ENCODE measurements around the gene IRX6.

Gene IRX6

DNA sequence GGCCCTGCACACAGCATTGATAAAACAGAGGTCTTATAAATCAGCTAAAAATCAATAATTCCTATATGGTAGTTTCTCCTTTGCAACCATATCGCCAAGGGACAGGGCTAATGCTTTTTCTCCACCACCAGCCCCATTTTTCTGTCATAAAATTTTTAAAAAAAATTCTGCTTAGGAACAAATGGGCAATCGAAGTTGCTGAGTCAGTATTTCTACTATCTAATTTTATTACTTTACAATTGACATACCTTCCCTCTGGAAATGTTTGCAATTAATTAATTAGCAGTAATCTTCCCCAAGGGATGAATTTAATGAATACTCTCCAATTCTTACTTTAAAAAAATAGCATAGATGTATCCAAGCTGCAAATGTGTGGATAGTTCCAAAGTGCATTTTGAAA, 1.7 kb upstream of the IRX6 start:
- in situ Hi-C loops (cut with HindIII; ENCODE audit: low sequenced_read_pairs): no loop called here

DNA sequence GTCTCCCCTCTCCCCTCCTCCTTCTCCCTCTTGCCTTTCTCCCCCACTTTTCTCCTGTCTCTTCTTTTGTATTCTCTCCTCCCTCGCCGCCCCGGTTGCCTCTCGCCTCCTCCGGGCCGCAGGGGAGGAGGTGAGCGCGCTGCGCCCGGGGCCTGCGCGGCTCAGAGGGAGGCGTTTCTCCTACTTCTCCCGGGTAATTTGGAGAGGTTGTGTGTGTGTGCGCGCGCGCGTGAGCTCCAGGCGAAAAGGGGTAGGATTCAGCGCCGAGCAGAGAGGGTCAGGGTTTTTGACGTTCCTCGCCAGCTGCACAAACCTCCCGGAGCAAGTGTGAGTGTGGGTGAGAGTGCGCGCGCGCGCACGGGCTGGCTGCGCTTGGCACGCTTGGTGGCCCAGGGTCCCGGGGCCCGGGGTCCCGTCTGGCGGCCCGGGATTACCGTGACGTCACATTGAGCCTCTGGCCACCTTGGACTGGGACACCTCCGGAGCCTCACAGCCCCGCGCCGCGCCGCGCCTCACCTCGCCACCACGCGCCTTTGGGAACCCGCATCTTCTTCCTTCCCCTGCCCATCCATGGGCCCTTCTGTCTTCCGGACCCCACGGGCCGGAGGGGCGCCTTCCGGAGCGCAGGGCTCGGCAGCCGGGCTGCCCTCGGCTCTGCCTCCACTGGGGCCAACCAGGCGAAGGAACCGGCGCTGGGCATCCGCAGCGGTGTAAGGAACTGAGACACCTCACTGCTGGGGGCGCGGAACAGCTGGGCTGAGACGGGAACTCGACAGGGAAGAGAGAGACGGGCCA, 479 bp downstream of the IRX6 start:
- in situ Hi-C loops (cut with HindIII; ENCODE audit: low sequenced_read_pairs): no loop called here

DNA sequence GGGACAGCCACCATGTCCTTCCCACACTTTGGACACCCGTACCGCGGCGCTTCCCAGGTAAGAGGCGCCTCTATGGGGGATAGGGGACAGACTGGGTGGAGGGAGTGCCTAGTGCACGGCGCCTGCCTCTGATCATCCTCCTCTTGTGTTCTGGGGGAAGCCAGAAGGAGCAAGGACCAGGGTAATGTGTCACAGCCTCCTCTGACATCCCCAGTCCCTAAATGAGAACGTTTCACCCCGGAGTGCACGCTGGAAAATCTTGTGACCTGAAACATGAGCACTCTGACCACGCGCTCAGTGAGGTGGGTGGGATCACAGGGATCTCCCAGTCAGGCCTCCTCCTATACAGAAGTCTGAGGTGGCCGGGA, 1.1 kb downstream of the IRX6 start:
- in situ Hi-C loops (cut with HindIII; ENCODE audit: low sequenced_read_pairs): no loop called here

DNA sequence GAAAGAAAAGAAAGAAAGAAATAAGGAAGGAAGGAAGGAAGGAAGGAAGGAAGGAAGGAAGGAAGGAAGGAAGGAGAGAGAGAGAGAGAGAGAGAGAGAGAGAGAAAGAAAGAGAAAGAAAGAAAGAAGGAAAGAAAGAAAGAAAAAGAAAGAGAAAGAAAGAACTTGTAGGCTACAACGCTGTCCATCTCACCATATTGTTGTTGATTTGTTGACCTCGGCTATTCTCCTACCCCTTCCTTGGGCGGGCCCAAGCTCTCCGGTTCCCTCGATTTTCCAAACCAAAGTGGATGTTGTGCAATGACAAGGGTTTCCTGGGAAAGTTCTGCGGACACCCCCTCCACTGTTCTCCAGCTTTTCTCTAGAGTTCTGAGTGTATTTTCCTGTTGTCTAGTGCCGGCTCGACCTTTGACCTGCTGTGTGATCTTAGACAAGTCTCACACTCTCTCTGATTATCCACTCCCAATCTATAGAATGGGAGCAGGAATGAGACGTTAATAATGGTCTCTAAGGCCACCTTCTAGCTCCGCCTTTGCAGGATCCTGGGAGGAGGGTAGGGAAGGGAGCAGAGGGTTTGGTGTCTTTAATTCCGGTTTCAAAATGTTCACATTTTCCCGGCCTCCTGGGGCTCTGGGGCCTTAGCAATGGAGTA, 1.6 kb downstream of the IRX6 start:
- in situ Hi-C loops (cut with HindIII; ENCODE audit: low sequenced_read_pairs): no loop called here

DNA sequence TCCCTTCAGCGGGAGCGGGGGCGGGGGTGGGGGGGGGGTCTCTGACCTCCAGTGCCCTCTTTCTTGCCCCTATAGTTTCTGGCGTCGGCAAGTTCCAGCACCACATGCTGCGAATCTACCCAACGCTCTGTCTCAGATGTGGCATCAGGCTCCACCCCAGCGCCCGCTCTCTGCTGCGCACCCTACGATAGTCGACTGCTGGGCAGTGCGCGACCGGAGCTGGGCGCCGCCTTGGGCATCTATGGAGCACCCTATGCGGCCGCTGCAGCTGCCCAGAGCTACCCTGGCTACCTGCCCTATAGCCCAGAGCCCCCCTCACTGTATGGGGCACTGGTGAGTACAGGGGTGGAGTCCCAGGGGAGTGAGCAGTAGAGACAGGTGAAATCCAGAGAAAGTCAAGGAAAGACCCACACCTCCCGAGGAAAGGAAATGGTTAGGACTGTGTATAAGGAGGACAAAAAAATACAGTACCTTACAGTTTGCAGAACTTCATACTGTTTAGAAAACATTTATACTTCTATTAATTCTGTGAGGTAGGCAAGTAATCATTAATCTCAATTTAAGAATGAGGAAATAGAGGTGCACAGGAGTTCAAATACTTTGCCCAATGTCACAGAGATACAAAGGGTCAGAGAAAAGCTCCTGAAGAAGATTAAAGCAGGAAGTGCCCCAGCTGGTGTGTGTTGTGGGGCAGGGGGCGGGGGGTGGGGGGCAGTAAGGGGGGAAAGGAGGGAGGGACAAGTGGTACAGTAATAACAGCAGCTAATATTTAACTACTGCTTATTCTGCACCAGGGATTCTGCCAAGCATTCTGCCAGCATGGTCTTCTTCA, 2.5 kb downstream of the IRX6 start:
- in situ Hi-C loops (cut with HindIII; ENCODE audit: low sequenced_read_pairs): no loop called here

DNA sequence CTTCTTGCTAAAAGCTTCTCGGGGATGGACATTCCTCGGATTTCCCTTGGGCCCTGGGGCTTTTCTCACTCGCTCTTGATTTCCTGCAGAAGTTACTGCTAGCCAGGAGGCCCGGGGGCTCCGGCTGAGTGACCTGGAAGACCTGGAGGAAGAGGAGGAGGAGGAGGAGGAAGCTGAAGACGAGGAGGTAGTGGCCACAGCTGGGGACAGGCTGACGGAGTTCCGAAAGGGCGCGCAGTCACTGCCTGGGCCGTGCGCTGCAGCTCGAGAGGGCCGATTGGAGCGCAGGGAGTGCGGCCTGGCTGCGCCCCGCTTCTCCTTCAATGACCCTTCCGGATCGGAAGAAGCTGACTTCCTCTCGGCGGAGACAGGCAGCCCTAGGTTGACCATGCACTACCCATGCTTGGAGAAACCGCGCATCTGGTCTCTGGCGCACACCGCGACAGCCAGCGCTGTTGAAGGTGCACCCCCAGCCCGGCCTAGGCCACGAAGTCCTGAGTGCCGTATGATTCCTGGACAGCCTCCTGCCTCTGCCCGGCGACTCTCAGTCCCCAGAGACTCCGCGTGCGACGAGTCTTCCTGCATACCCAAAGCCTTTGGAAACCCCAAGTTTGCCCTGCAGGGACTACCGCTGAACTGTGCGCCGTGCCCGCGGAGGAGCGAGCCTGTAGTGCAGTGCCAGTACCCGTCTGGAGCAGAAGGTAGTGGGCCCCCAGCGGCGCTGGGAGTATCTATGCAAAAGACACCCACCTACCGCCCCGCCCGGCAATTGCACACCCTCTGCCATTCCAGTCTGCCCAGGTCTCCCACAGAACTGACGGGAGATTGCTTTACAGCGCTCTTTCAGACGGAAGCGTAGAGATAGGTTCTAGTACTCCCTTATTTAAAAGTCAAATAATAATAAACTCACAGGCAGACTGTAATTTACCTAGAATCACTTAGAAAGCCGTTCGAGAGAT, 4.9 kb downstream of the IRX6 start:
- in situ Hi-C loops (cut with HindIII; ENCODE audit: low sequenced_read_pairs): no loop called here

DNA sequence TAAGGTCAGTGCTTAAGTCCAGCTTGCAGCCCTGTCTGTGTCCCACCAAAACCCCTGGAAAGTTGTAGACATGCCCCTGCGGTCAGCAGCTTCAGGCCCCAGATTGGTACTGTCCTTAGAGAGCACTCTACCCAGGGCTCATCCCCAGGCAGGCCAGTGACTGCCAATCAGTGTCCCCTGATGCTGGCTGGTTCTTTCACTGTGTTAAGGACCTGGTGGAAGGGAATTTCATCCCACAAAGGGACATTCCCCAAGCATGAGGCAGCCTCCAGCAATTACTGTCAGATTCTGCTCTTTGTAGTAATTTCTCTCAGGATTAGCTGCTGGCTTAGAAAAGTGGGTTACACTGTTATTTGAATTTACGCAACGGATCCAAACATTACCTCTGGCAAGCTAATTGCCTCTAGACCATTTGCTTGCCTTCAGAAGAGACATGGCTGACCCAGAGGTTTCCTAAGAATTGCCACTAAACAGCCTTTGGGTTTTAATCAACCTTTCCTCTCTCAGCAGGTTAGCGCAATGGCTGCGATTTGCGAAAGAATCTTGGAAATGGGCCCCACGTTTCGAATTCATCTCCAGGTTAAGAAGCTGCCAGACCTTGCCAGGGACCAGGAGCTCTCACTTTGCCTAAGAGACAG, 5.9 kb downstream of the IRX6 start:
- in situ Hi-C loops (cut with HindIII; ENCODE audit: low sequenced_read_pairs): no loop called here

DNA sequence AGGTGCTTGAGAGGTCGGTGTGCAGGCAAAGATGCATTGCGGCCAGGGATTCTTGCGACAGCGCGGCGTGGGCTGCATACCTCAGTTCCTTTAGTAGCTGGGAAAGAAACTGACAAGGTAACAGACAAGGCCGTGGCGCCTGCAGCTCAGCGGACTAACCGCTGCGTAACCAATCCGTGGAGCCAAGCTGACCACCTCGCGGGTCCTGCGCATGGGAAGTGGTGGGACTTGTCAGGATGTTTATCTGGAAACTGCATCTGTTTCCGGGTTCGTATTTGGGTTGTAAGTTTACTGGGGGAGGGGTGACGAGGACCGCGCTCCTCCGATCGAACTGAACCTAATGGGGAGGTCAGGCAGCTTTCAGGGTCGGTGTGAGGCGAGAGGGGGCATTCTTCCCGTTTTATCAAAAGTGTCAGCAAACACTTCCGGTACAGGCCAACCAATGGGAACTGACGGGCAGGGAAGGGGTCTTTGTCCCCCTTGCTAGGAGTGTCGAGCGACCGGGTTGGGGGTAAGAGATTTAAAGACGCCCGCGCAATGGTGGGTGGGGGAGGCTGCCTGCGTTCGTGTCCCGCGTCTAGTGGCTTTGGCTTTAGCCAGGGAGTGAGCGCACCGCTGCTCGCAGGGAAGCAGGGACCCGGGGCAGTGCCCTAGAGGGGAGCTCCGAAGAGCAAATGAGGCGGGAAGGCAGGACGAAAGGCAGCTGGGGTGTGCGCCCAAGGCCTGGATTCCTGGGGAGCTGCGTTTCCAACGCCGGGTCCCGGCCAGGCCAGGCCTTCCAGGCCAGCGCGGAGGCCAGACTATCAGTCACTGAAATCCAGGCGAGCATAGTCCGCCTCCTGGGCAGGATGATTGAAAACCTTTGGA, 7.0 kb downstream of the IRX6 start:
- in situ Hi-C loops (cut with HindIII; ENCODE audit: low sequenced_read_pairs): no loop called here

DNA sequence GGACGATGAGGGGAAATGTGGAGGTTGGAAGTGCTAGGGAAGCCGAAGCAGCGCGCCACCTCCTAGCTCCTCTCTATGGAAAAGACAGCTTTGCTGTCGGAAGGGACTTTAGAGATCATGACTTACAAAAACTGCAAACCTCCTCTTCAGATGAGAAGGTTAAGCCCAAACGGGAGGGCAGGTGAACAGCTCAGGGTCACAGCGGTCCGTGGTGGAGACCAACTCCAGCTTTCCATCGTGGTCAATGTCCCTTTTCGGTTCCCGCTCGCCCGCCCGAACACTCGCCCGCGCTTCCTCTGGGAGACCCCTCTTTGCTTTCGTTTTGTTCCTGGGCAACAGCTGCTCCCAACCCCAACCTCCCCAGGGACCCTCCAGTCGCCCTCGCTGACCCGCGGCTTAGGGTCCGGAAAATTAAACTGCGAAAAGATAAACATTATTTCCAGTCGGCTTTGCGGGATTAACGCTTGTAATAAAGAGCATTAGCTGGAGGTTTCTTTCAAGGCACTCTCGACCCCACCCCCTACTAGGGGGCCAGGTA, 7.7 kb downstream of the IRX6 start:
- in situ Hi-C loops (cut with HindIII; ENCODE audit: low sequenced_read_pairs): no loop called here

DNA sequence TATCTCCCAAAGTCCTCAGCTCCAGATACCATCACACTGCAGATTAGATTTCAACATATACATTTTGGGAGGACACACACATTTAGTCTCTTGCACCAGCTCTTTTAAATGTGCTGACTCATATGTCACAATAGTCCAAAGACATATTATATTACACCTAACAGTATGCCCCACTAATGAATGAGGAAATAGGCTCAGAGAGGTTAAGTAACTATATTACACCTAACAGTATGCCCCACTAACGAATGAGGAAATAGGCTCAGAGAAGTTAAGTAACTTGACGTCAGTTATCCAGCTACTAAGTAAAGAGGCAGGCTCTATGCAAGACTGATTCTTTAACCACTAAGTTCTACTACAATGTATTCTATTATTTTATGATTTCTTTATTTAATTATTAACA, 9.7 kb downstream of the IRX6 start:
- in situ Hi-C loops (cut with HindIII; ENCODE audit: low sequenced_read_pairs): no loop called here

DNA sequence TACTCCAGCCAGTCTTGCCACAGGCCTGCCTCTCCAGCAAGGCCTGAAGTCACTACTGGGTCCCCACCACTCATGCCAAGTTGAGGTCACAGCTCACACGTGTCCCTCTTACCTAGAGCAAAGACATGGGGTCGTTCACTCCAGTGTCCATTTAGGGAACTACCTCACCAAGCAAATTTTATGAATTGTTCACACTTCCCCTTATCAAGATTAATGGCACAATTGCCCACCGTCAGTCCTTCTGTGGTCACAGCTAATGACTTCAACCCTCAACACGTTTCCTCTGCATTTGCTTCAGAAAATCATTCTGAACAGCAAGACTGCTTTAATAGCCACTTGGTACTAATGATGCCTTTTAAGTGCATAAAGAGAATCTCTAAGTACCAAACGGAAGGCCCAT, 14.6 kb downstream of the IRX6 start:
- in situ Hi-C loops (cut with HindIII; ENCODE audit: low sequenced_read_pairs): no loop called here

DNA sequence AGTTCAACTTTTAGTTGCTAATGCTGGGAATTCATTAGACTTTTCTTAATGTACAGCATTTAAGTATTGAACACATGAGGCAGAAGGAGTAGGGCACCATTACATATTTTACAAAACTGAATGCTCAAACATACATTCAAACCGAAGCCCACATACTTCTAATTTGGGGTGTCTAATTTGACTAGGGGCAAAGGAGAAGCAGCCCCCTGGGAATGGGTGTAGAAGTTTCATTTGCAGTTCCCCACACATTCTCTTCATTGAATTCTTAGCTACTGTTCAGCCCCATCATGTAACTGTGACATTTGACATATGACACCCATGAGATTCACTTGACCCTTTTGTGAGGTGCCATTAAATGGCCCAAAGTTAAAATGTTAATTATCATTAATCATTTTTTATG, 16.4 kb downstream of the IRX6 start:
- in situ Hi-C loops (cut with HindIII; ENCODE audit: low sequenced_read_pairs): no loop called here

DNA sequence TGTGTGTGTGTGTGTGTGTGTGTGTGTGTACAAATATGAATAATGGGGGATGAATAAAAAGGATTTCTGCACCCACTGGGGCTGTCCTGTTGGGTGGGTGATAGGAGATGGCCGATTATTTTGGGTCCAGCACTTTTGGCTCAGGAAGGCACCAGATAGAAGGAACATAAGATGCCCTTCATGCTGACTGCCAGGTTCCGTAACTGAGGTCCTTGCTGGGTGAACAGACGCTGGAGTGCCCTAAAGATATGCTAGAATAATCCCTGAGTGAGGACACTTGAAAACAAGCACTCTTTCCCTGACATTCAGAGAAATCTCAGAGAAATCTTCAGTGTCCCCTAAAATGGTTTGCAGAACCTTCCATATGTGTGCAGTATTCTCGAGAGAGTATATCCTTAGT, 17.7 kb downstream of the IRX6 start:
- in situ Hi-C loops (cut with HindIII; ENCODE audit: low sequenced_read_pairs): no loop called here

DNA sequence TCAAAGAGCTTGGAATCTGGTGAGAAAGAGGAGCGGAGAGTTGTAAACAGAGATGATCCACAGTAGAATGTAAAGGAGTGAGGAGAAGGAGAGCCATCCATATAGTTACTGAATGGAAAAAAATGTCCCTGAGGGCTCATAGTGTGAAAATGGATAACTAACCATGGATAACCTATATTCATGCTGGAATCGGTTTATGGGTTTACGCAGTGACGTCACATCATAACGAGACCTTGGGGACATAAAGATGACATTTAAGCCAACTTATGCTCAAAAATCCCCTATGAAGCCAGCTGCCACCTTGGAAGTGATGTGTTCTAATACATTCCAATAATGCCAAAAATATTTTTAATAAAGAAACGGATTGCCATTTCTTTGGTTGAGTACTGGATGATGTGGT, 22.5 kb downstream of the IRX6 start:
- in situ Hi-C loops (cut with HindIII; ENCODE audit: low sequenced_read_pairs): no loop called here

DNA sequence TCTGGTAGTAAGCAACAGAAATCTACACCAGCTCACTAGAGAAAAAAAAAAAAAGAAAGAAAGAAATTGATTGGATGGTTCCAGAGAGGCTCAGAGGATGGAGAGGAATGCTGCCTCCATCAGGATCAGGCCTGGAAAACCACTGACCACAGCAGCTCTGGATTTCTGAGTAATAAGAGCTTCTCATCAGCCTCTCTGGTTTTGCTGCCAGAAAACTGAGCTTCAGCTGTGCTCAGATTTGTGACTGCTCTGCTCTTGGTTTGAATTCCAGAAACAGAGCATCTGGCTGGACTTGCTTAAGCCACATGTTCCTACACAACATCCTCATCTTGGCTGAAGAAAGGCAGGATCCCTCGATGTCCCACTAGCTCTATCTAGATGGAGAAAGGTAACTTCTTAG, 25.9 kb downstream of the IRX6 start:
- in situ Hi-C loops (cut with HindIII; ENCODE audit: low sequenced_read_pairs): no loop called here

DNA sequence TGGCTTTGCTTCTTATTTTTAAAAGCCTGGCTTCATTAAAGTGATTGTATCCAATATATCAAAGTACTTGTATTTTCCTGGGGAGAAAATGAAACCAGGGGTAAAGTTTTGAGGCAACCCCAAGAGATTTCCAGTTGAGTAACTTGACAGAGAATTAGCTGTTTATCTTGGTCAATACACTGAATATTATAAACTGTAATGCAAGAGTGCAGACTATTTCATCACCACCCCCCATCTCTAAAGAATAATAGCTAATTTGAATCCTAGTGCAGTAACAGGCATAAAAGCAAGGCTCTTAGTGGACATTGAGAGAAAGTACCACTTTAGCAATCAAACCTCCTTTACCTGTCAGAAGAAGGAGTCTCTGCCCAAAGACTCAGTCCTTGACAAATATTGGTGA, 27.0 kb downstream of the IRX6 start:
- in situ Hi-C loops (cut with HindIII; ENCODE audit: low sequenced_read_pairs): no loop called here

DNA sequence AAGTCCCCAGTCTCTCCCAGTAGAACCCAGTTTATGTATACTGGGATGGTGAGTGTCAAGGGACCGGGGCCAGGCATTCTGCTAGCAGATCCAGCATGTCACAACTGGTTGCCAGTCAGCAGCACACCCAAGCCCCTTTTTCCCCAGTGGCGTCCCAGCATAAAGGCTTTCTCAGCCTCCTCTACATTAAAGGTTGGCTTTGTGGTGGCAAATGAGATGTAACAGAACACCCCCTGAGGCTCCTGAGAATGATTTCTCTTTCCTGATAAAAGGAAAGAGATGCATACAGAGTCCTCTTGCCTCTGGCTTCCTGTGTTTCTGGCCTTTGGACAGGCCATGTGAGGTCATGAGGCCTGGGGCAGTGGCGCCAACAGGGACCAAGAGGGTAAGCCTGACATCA, 27.9 kb downstream of the IRX6 start:
- in situ Hi-C loops (cut with HindIII; ENCODE audit: low sequenced_read_pairs): no loop called here

DNA sequence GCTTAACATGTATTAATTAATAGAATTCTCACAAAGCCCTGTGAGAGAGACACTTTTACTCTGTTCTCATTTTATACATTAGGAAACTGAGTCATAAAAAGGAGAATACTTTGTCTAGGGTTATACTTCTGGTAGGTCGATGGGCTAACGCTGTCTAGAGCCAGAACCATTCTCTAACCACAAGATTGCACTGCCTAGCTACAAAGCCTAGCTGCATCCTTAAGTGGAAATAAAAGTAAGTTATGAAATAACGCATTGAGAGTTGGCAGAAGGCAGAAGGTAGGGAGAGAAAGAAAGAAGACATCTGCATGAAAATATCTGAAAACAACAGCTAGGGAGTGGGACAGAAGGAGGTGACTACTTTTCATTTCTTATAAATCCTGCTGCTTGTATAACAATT, 33.2 kb downstream of the IRX6 start:
- in situ Hi-C loops (cut with HindIII; ENCODE audit: low sequenced_read_pairs): no loop called here

DNA sequence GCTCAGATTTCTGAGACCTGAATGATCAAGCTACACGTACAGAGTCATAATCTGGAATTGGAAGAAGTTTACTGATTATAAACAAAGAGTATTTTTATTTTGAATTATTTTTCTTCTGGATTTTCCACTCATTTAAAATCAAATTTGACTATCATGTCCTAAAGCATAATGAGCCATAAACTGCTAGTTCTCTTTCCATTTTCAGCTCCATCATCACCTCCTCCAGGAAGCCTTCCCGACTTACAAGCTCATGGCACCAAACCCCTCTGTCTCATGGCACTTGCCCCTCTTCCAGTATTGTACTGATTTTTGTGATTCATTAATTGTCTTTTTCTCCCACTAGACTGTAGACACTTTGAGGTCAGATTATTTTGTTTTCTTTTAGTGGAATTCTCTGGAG, 35.9 kb downstream of the IRX6 start:
- in situ Hi-C loops (cut with HindIII; ENCODE audit: low sequenced_read_pairs): no loop called here
